Panc1 (cell line): Measurements from ENCODE around the gene RALGPS1. TPM values are rescaled to one million over a fixed set of nuclear protein-coding genes. Genes with fewer than 3 reads are reported as not detected.

Source experiments
- ATAC-seq: fragments of 200-7000 bp; cut with Tn5 transposase; 2 replicates; pipeline ENCODE4 v1.9.1; 2020; ENCODE audit warnings: mild to moderate bottlenecking, moderate library complexity
- BruUV-seq: library from RNA; stranded (reverse); fragments of 400-500 nt; replicated peaks from 2 replicates; lab custom pipeline; 2021; lab: Mats Ljungman, UMichigan
- CTCF ChIA-PET: fragments of 300-600 bp; sonication (Branson Sonifier 250); formaldehyde crosslinking; loops from one replicate; lab custom pipeline; 2022; ENCODE audit warnings: antibody characterized with exemption; lab: Charles Lee
- POLR2A ChIA-PET: fragments of 300-600 bp; sonication (Branson Sonifier 250); formaldehyde crosslinking; loops from one replicate; lab custom pipeline; 2022; ENCODE audit warnings: antibody characterized with exemption; lab: Charles Lee
- DNase-seq: peaks from one replicate; pipeline ENCODE4 v3.0.0-alpha.2; 2010; ENCODE audit warnings: low read depth, low spot score
- H3K27ac ChIP-seq: 2 replicates; pipeline ENCODE4 v1.5.1; 2011; ENCODE audit warnings: mild to moderate bottlenecking, low read length, inconsistent platforms
- H3K27me3 ChIP-seq: fragments of 200-500 bp; sonication (Bioruptor generic); 2 replicates; pipeline ENCODE4 v1.6.0; 2014; ENCODE audit warnings: low read length, inconsistent platforms; ENCODE audit not compliant: control insufficient read depth, insufficient read depth
- H3K36me3 ChIP-seq: fragments of 200-500 bp; sonication (Bioruptor generic); 2 replicates; pipeline ENCODE4 v1.5.1; 2014; ENCODE audit warnings: inconsistent platforms, mild to moderate bottlenecking, low read length, moderate library complexity; ENCODE audit not compliant: control insufficient read depth, insufficient read depth
- H3K4me1 ChIP-seq: 2 replicates; pipeline ENCODE4 v1.5.1; 2011; ENCODE audit warnings: inconsistent platforms, mild to moderate bottlenecking, low read length, moderate library complexity; ENCODE audit not compliant: control insufficient read depth, insufficient read depth
- H3K4me3 ChIP-seq, 2 experiments: 2 replicates each; pipeline ENCODE4 v1.5.1; 2011 to 2012; ENCODE audit warnings: low read depth in 2 of 2, low read length in 2 of 2, mild to moderate bottlenecking in 2 of 2, inconsistent platforms in 1 of 2, moderate library complexity in 1 of 2
- H3K9me3 ChIP-seq: fragments of 200-500 bp; sonication (Bioruptor generic); 2 replicates; pipeline ENCODE4 v1.5.1; 2014; ENCODE audit warnings: low read depth, mild to moderate bottlenecking, inconsistent platforms, low read length, moderate library complexity; ENCODE audit not compliant: control insufficient read depth, insufficient read depth
- CTCF ChIP-seq: fragments of 450-650 bp; IDR thresholded peaks from 2 replicates; pipeline ENCODE4 v1.5.1; 2017; ENCODE audit warnings: mild to moderate bottlenecking
- POLR2AphosphoS5 ChIP-seq: IDR thresholded peaks from 2 replicates; pipeline ENCODE4 v1.6.1; 2012; ENCODE audit warnings: mild to moderate bottlenecking, low read depth, low read length, moderate library complexity
- SIN3A ChIP-seq: IDR thresholded peaks from 2 replicates; pipeline ENCODE4 v1.6.1; 2012; ENCODE audit warnings: low read depth, mild to moderate bottlenecking, low read length, moderate library complexity, borderline replicate concordance; ENCODE audit not compliant: insufficient read depth
- TCF7L2 ChIP-seq: IDR thresholded peaks from 2 replicates; pipeline ENCODE4 v1.6.1; 2011; ENCODE audit warnings: mild to moderate bottlenecking, low read depth, low read length, inconsistent platforms
- in situ Hi-C: cut with HindIII; loops from 2 replicates; pipeline ENCODE4 v1.10.0; 2016; ENCODE audit warnings: low sequenced_read_pairs, low pct_unique_long_range_greater_than_20kb
- intact Hi-C: fragments of 100-400 bp; cut with micrococcal nuclease; formaldehyde crosslinking; loops from one replicate; pipeline ENCODE4 v1.10.0; 2022; ENCODE audit not compliant: unreplicated experiment
- total RNA-seq: library from RNA; stranded (reverse); gene quantifications from one replicate; pipeline ENCODE4 v1.2.1, GENCODE V29; 2021; ENCODE audit not compliant: unreplicated experiment
- TF ChIP-seq, protein P1 (sequence below), 2 experiments: IDR thresholded peaks; 2 replicates each; pipeline ENCODE4 v1.6.1; 2011 to 2012; ENCODE audit warnings: low read depth in 2 of 2, control low read depth in 1 of 2, low read length in 1 of 2, mild to moderate bottlenecking in 1 of 2, moderate library complexity in 1 of 2; ENCODE audit not compliant: insufficient read depth in 1 of 2

Gene RALGPS1
- total RNA-seq, 1 experiment from 2014 or later = 7.2 TPM

GRCh38 chr9:127176631-127177030, 262.0 kb downstream of the RALGPS1 start:
- H3K36me3 ChIP-seq = no peaks in the 10 kb centered on the region
- H3K4me1 ChIP-seq = no peaks in the 10 kb centered on the region
- in situ Hi-C loops (no loop called here), intact Hi-C loops (no loop called here)
- TF ChIP-seq CTCF = no peak
- TF ChIP-seq, protein P1, sequence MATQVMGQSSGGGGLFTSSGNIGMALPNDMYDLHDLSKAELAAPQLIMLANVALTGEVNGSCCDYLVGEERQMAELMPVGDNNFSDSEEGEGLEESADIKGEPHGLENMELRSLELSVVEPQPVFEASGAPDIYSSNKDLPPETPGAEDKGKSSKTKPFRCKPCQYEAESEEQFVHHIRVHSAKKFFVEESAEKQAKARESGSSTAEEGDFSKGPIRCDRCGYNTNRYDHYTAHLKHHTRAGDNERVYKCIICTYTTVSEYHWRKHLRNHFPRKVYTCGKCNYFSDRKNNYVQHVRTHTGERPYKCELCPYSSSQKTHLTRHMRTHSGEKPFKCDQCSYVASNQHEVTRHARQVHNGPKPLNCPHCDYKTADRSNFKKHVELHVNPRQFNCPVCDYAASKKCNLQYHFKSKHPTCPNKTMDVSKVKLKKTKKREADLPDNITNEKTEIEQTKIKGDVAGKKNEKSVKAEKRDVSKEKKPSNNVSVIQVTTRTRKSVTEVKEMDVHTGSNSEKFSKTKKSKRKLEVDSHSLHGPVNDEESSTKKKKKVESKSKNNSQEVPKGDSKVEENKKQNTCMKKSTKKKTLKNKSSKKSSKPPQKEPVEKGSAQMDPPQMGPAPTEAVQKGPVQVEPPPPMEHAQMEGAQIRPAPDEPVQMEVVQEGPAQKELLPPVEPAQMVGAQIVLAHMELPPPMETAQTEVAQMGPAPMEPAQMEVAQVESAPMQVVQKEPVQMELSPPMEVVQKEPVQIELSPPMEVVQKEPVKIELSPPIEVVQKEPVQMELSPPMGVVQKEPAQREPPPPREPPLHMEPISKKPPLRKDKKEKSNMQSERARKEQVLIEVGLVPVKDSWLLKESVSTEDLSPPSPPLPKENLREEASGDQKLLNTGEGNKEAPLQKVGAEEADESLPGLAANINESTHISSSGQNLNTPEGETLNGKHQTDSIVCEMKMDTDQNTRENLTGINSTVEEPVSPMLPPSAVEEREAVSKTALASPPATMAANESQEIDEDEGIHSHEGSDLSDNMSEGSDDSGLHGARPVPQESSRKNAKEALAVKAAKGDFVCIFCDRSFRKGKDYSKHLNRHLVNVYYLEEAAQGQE (IDR thresholded peaks at IDR 0.05; ENCODE audit: insufficient read depth in 1 of 2, low read depth in 2 of 2, low read length in 1 of 2) = no peak
- no peaks in the 10 kb centered on the region for H3K9me3 ChIP-seq
- H3K27me3 ChIP-seq = no peaks in the 10 kb centered on the region
- H3K4me3 ChIP-seq = no peak overlapping the region
- ChIA-PET CTCF (no interaction called here), POLR2A (no interaction called here)
- BruUV-seq = no TSS peak
- DNase-seq (no peak), ATAC-seq (no peak)
- H3K27ac ChIP-seq = no peak overlapping the region

DNA sequence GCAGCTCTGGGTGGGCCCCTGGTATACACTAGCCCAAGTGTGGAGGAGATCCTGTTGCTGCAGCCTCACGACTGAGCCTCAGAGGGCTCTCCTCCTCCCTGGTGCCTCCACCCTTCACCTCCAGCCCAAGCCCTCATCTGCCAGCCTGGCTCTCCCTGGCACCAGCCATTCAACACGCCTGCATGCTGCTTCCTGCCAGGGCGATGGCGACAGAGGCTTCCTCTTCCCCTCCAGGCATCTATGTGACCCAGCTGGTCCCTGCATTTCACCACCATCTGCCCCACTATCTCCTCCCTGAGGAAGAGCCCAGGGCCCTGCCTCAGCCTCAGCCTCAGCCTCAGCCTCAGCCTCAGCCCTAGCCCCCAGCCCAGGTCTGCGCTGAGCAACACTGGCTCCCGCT, 262.6 kb downstream of the RALGPS1 start:
- TF ChIP-seq CTCF (no peak), POLR2AphosphoS5 (no peak), SIN3A (no peak), TCF7L2 (no peak)
- TF ChIP-seq, protein P1 (IDR thresholded peaks at IDR 0.05; ENCODE audit: insufficient read depth in 1 of 2, low read depth in 2 of 2, low read length in 1 of 2) = no peak
- in situ Hi-C loops = no loop called here
- CTCF ChIA-PET = no interaction called here
- H3K4me1 ChIP-seq = no peaks in the 10 kb centered on the region
- no peaks in the 10 kb centered on the region for H3K36me3 ChIP-seq
- H3K27me3 ChIP-seq = no peaks in the 10 kb centered on the region
- POLR2A ChIA-PET = no interaction called here
- H3K9me3 ChIP-seq = no peaks in the 10 kb centered on the region
- H3K4me3 ChIP-seq = no peak overlapping the region
- DNase-seq = no peak
- no peak for ATAC-seq
- no TSS peak for BruUV-seq
- no peak overlapping the region for H3K27ac ChIP-seq
- intact Hi-C loops = no loop called here
